Stimulated activated naive CD8-positive, alpha-beta T cell treated with anti-CD3 and anti-CD28 coated beads, Interleukin-15, Interleukin-2, amounts not matched to agents 100 U/mL and 50 U/mL, for 24 hours (primary cell): ENCODE data around the gene SLC2A4.
"Not testable (repeated sequence)": the region's sequence is repeated elsewhere in the genome, so short reads cannot be mapped to it uniquely, and the experiment has no call there.

Experiments used
- ATAC-seq: fragments of 150-1000 bp; cut with Tn5 transposase; one replicate; pipeline ENCODE4 v1.10.0; 2021
- DNase-seq: peaks from one replicate; pipeline ENCODE4 v3.0.0; 2021

Gene SLC2A4

DNA sequence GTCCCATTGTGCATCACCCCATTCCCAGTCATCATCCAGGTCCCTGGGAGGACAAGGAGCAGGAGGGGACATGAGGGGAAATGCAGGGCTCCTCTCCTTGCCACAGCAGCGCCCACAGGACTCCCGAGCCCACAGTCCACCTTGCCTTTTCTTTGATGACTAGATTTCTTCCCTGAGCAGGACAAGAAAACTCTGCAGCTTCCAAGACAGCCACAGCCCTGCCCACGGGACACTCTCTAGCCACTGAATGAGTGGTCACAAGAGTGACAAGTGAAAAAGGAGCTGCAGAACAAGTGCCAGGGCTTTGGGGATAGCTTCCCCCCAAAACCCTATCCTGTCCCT is 42.9 kb downstream of the SLC2A4 start:
- DNase-seq (no peak), ATAC-seq (no peak)

DNA sequence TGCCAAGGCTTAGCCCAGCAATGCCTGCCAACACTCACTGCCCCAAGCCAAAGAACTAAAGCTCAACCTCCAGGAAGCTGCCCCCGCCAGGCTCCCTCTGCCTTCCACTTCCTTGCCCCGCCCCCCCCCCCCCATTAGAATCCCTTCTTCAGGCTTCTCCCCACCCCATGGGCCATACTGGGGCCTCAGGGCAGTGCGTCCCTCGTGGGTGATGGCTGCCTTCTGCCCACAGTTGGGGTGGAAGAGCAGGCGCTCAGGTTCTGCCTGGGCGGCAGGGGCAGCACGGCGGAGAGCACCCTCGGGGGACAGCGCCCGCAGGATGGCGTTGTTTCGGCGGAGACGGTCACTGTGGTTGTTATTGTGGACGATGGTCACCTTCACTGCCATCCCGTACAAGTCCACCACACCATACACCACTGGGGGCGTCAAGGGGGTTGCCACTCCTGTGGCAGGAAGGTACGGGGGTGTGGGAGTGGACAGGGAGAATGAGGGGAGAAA is 43.6 kb downstream of the SLC2A4 start:
- no peak for ATAC-seq
- no peak for DNase-seq

DNA sequence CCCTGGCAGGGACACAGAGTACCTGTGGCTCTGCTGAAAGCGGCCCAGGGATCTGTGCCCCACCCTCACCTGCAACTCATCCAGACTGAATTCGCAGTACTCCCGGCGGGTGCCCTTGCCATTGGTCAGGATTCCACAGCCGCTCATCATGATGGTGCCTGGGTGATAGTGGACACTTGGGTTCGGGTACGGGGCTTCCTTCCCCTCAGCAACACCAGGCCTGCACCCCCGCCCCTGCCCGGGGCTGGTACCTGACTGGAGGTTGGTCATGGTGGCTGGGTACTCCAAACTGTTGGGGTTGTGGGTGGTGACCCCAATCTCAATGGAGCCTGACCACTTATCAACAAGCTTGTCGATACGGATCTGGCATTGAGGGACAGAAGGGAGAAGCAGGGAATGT is 44.7 kb downstream of the SLC2A4 start:
- ATAC-seq (no peak), DNase-seq (no peak)

DNA sequence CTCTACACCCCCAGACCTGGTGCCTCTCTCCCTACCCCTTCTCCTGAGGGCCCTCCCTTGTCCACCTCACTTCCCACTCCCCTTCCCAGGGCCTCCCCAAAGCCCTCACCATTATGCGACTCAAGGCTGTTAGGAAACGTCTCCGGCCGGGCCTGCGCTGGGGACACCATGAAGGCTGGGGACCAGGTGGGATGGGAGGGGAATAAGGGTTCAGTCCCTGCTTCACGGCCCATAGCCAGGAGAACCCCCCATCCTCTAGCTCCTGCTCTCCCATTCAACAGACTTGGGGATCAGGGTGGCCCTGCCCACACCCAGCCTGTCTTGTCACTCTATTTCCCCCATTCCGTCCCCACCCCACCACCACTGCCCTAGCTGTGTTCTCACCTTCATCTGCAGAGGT is 45.5 kb downstream of the SLC2A4 start:
- DNase-seq (no peak), ATAC-seq (no peak)

DNA sequence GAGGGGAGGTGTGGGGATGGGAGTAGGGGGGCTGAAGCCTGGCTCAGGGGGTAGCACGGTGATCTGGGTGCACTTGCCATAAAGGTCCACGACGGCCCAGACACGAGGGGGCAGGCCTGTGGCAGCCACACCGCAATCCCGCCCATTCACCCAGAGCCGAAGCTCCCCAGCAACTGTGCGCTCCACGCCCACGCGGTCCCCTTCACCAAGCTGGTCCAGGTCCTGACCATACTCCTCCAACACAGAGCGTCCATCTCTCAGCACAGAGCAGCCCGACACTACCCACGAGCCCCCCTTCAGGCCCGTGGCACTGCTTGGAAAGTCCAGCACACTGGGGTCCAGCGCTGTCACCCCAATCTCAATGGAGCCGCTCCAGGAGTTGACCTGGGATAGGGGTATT is 46.0 kb downstream of the SLC2A4 start:
- no peak for ATAC-seq
- DNase-seq = no peak

DNA sequence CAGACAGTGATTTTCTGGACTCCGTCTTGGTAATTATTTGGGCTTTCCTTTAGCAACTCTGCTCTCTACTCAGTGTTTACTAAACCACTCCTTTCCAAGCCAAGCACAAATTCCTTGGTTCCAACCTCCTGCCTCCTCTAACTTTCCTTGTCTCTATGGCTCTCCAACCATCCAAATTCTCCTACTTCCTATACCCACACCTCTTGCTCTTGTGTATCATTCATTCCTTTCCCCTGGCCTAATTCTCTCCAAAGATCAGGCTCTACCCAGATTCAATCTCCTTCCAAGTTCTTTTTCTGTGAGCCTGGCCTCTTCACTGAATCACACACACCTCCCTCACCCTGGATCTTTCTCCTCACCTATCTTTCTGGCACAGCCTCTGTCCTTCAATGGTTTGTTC is 46.5 kb downstream of the SLC2A4 start:
- no peak for ATAC-seq
- no peak for DNase-seq

DNA sequence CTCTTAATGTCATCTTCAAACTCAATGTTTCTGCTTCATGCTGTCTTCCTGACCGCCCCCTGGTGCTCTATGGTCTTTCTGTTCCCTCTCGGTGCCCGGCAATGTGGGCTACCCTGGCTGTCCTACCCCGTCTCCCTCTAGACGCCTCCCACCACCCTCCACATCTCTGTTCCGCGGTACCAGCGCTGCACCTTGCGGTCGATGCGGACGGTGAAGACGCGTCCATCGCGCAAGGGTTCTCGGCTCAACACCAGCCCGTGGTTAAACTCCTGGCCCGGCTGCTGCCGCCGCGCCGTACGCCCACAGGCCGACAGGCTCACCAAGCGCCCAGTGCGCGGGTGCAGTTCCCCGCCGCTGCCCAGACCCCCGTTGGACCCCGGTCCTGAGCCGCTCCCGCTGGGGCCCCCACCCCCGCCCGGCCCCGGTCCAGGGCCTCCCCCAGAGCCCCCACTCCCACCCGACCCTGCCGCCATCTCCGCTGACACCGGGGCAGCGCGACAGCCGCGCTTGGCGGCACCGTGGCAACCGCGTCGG is 47.4 kb downstream of the SLC2A4 start, which contains the start of gene NEURL4:
TSS of gene NEURL4 (minus strand) at position 496 of the 534 bp plus-strand sequence. CDS start at position 473, 23 bp downstream.
- no peak for DNase-seq

DNA sequence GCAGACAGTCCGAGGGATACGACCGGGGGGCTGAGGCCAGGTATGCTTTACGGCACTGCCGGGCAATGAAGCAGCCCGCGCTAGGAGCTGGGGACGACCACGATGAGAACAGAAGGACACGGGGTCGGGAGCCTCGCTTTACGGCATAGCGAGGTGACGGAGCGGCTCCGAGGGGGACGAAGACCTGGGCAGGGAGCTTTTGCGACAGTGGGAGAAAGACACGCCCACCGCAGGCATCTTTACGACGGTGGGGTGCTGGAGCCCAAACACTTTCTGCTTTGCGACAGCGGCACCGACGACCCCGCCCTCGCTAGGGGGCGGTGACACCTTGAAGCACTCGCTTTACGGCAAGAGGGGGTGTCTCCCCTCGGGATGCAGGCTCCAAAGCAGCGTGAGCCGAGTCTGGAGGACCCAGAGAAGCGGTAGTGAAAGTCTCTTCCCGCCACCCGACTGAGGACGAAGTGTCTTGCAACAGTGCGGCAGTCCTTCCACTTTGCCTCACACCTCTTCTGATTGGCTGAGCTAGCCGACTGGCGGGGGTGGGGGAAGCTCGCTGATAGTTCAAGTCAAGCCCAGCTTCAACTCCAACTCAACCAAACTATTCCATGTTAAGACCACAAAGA is 48.0 kb downstream of the SLC2A4 start:
- ATAC-seq (peak; percentile 76), DNase-seq (peak; percentile 94)

More for the DNA sequence above, 47.4 kb downstream of the SLC2A4 start, which contains the start of gene NEURL4:
- ATAC-seq = peak; percentile 4

DNA sequence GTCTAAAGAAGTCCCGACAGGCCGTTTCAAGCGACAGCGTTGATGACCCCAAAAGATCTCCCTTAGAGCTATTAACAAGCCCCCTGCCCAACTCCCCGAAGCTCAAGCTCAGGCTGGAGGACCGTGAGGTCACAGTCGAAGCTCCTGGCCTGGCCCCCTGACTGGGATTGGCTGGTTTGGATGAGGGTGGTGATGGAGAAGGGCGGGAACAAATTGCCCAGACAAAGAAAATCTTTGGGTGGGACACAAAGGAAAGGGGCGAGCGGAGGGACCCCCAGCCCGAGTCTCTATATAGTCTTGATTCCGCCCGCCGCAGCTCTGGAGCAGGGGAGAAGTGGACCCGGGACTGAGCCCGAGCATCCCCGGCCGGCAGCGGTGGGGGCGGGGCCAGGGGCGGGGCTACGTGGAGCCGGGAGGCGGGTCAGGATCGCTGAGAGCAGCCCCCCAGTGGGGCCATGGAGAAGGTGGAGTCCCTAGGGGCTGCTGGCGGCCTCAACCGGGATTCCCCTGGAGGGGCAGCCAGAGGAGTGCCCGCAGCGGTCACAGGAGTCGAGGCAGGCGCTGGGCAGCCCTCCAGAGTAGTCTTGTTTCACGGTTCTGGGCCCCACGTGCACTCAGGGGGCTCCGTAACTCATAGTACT is 48.6 kb downstream of the SLC2A4 start:
- DNase-seq (peak; percentile 85), ATAC-seq (peak; percentile 70)

DNA sequence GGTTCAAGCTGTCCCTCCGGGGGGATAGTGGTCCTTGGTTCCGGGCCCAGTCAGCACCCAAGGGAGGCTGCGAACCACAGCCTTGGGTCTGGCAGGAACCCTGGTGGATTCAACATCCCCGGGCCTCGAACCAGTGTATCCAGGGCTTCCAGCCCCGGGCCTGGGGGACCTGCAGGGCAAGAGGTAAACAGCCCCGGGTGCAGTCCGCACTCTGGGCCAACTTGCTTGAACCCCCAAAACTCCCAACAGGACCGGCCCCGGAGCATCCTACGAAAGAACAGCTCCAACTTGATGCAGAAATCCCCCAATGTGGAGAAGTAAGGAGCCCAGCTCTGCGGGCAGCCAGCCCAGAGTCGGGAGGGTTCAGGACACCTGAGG is 49.1 kb downstream of the SLC2A4 start:
- ATAC-seq = no peak
- DNase-seq = no peak

DNA sequence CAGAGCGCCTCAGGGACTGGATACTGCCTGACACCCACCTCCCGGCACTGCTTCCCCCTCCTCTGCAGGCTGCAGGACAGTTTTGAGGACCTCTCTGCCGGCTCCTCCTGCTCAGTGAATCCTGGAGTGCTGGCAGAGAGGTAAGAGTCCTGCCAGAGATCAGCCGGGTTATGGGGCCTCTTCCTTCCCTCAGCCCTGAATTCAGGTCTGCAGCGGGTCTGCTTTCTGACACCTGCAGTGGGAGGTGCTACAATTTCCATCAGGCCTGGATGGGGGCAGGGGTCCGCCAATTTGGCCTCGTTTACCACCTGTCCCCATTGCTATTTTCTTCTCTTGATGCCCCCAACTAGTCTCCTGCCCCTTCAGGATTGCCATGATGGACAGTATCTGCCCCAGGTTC is 50.6 kb downstream of the SLC2A4 start:
- DNase-seq = no peak
- no peak for ATAC-seq

DNA sequence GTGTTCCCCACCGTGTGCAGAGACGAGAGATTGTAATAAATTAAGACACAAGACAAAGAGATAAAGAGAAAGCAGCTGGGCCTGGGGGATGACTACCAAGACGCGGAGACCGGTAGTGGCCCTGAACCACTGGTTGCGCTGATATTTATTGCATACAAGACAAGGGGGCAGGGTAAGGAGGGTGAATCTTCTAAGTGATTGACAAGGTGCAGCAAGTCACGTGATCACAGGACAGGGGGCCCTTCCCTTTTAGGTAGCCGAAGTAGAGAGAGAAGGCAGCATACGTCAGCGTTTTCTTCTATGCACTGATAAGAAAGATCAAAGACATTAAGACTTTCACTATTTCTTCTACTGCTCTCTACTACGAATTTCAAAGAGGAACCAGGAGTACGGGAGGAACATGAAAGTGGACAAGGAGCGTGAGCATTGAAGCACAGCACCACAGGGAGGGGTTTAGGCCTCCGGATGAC is 51.1 kb downstream of the SLC2A4 start:
- ATAC-seq, DNase-seq: not testable (repeated sequence)

DNA sequence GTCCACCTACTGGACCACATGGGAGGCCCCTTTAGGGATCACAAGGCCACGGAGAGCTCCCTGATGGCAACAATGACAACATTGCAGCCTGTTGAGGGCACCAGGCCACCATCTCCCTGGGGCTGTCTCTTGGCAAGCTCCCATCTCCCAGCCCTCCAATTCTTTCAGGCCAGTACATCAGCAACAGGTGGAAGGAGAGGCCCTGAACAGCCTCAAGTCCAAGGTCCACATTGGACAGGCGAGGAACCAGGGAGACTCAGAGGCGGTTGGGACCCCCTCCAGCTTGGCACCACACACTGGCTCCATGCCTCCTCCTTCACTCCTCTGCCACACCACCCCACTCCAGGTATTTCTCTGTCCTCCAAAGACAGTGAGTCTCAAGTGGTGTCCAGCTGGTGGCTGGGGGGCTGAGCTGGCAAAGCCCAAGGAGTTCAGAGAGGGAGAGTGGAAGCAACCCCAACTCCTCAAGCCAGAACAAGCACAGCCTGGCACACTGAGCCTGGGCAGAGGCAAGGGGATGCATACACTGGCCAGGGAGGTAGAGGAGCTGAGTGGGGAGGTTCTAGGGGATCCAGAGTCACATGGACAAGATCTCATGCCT is 53.5 kb downstream of the SLC2A4 start:
- ATAC-seq (no peak), DNase-seq (no peak)

DNA sequence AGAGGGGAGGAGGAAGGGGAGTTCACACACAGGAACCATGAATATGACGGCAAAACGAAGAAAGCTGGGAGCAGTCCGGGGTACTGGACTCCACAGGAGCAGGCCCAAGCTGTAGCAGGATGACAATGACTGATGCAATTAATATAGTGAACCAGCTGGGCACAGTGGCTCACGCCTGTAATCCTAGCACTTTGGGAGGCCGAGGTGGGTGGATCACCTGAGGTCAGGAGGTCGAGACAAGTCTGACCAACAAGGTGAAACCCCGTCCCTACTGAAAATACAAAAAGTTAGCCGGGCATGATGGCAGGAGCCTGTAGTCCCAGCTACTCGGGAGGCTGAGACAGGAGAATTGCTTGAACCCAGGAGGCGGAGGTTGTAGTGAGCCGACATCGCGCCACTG is 54.2 kb downstream of the SLC2A4 start:
- not testable (repeated sequence) for DNase-seq, ATAC-seq

DNA sequence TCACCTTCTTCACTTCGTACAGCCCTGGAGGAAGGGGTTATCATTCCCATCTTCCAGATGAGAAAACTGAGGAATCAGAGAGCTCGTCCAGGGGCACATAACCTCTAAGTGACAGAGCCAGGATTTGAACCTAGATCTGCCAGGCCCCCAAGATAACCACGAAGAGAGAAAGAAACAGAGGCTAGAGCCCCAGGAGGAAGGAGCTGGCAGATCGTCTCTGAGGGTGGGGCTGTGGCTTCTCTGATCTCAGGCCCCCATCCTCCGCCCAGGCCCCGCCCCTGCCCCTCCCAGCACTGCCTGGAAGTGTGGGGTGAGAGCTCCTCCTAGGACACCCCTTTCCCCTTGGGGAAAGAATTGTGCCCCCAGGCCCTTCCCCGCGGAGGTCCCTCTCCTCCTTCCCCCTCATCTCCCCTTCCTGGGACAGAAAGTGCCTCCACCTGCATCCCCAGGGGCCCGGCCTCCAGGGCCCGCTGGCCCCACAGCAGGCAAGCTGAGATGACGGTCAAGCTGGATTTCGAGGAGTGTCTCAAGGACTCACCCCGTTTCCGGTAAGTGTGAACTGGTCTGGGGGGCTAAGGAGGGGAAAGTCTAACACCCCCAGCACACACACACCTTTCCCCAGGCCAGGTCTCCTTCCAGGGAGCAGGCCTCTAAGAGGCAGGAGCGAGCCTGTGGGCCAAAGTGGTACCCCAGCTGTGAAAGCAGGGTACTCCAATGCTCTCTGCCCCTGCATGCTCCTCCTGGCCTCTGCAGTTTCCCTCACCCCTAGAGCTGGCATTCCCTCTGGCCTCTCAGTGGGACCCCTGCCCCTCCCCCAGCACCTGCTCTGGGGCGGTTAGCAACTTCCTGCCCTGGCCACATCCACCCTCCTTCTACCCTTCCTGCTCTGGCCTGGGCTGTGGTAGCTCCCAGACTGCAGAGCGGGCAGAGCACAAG is 55.0 kb downstream of the SLC2A4 start, which contains the start of gene ACAP1:
TSS of gene ACAP1 (plus strand) at position 290 of the 936 bp plus-strand sequence. CDS start at position 496, 206 bp downstream.
- DNase-seq (peak; percentile 92), ATAC-seq (peak; percentile 94)

DNA sequence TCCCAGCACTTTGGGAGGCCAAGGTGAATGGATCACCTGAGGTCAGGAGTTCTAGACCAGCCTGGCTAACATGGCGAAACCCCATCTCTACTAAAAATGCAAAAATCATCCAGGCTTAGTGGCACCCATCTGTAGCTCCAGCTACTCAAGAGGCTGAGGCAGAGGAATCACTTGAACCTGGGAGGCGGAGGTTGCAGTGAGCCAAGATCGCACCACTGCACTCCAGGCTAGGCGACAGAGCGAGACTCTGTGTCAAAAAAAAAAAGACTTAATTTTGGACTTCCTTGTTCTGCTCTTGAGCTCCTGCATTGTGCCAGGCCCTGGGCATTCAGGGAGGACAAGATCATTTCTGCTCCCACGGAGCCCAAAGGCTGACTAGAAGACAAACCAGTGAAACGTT is 56.1 kb downstream of the SLC2A4 start:
- not testable (repeated sequence) for DNase-seq, ATAC-seq
